Skeletal muscle cell (primary cell): ENCODE data around the gene C8G.

Experiments used
- DNase-seq: peaks from one replicate; pipeline ENCODE4 v3.0.0-alpha.2; 2010; ENCODE audit warnings: low read depth
- H3K4me3 ChIP-seq: 2 replicates; pipeline ENCODE4 v1.5.1; 2011; ENCODE audit warnings: low read depth, mild to moderate bottlenecking, control low read depth, low read length, moderate library complexity

The C8G gene

GRCh38 chr9:136951541-136952320 is 6.7 kb downstream of the C8G start, which contains the start of gene LCN12:
Gene LCN12 (plus strand): TSS chr9:136952273. CDS start chr9:136952328, 55 bp downstream.
- no peak for DNase-seq
- no peak within 1 kb of the TSS for H3K4me3 ChIP-seq

GRCh38 chr9:136952321-136952850 is 7.3 kb downstream of the C8G start:
- no peak for DNase-seq
- H3K4me3 ChIP-seq, result no peak overlapping the region

- H3K4me3 ChIP-seq, result no peak overlapping the region
- DNase-seq, result no peak
Measured at GRCh38 chr9:136952876-136953770, 8.1 kb downstream of the C8G start.

- no peak overlapping the region for H3K4me3 ChIP-seq
- DNase-seq, result no peak
Measured at GRCh38 chr9:136953771-136954269, 8.8 kb downstream of the C8G start.

- no peak overlapping the region for H3K4me3 ChIP-seq
Measured at GRCh38 chr9:136954270-136955083, 9.4 kb downstream of the C8G start.

GRCh38 chr9:136955202-136955942 is 10.3 kb downstream of the C8G start:
- no peak for DNase-seq
- H3K4me3 ChIP-seq, result no peak overlapping the region

More at GRCh38 chr9:136954270-136955083, 9.4 kb downstream of the C8G start:
- no peak for DNase-seq

- DNase-seq, result no peak
Measured at GRCh38 chr9:136955943-136956335, 10.9 kb downstream of the C8G start.

GRCh38 chr9:136956604-136957003 is 11.6 kb downstream of the C8G start:
- DNase-seq, result no peak
- no peak overlapping the region for H3K4me3 ChIP-seq

More at GRCh38 chr9:136955943-136956335, 10.9 kb downstream of the C8G start:
- no peak overlapping the region for H3K4me3 ChIP-seq

- no peak overlapping the region for H3K4me3 ChIP-seq
- no peak for DNase-seq
Measured at GRCh38 chr9:136957461-136957860, 12.4 kb downstream of the C8G start.

- no peak for DNase-seq
- no peak overlapping the region for H3K4me3 ChIP-seq
Measured at GRCh38 chr9:136957901-136958300, 12.9 kb downstream of the C8G start.

- no peak for DNase-seq
- no peak overlapping the region for H3K4me3 ChIP-seq
Measured at GRCh38 chr9:136958473-136958872, 13.4 kb downstream of the C8G start.

GRCh38 chr9:136958898-136959850 is 14.1 kb downstream of the C8G start:
- H3K4me3 ChIP-seq, result no peak overlapping the region
- DNase-seq, result no peak

GRCh38 chr9:136960212-136960937 is 15.3 kb downstream of the C8G start:
- no peak for DNase-seq
- no peak overlapping the region for H3K4me3 ChIP-seq

- DNase-seq, result no peak
- H3K4me3 ChIP-seq, result no peak overlapping the region
Measured at GRCh38 chr9:136960938-136961275, 15.9 kb downstream of the C8G start.

- DNase-seq, result no peak
- H3K4me3 ChIP-seq, result no peak overlapping the region
Measured at GRCh38 chr9:136961279-136962065, 16.4 kb downstream of the C8G start.

- no peak for DNase-seq
- no peak overlapping the region for H3K4me3 ChIP-seq
Measured at GRCh38 chr9:136962163-136962562, 17.1 kb downstream of the C8G start.
